IPS-11a (cell line): ENCODE results near the gene SFTPA1.
"Not testable (repeated sequence)": the region's sequence is repeated elsewhere in the genome, so short reads cannot be mapped to it uniquely, and the experiment has no call there.

Source experiments
- H3K4me3 ChIP-seq: one replicate; pipeline ENCODE4 v1.5.1; 2013; ENCODE audit warnings: low read depth, low read length, control low read depth

Gene SFTPA1

DNA sequence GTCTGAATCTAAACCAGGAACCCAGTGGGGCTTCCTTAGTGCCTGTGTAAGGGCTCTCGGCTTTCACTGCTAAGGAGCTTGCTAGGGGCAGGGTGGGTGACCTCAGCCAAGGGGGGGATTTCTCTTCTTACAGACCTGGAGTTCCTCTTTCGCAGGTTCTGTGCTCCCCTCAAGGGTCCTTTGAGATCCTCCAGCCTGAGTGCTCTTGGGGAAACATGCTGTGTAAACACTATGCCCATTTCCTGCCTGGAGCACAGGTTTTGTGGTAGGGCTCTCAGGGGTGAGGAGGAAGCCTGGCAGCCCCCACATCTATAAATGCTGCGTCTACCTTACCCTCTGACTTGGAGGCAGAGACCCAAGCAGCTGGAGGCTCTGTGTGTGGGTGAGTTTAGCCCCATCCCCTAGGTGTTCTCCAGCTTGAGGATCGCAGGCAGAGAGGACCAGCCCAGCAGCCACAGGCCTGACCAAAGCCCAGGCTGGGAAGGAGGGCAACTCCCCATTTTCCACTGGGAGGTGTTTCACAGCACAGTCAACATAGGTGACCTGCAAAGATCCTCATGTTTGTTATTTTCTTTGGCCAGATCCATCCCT is at the start of gene SFTPA1:
Gene SFTPA1, plus strand, starts transcription at position 339 of the 591 bp plus-strand sequence. CDS start 887 bp downstream, outside the sequence.
- no peak within 1 kb of the TSS for H3K4me3 ChIP-seq

DNA sequence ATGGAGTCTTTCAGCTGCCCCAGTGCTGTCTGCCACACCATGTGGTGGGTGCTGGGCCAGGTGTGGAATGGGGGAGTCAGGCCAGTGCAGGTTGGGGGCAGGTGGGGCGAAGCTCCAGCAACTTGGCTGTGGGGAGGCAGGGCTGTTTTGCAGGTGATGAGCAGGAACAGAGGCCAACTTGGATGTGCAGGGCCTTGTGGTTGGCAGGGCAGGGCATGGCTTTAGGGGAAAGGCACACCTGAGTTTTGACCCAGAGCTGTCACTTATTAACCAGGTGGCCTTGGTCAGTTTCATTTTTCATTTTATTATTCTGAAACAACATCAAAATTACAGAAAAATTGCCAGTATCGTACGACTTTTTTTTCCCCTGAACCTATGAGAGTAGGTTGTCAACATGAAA is 49.5 kb upstream of the SFTPA1 start:
- no peak overlapping the region for H3K4me3 ChIP-seq

- H3K4me3 ChIP-seq = no peak overlapping the region
Measured at GRCh38 chr10:79562135-79562756, 48.5 kb upstream of the SFTPA1 start.

DNA sequence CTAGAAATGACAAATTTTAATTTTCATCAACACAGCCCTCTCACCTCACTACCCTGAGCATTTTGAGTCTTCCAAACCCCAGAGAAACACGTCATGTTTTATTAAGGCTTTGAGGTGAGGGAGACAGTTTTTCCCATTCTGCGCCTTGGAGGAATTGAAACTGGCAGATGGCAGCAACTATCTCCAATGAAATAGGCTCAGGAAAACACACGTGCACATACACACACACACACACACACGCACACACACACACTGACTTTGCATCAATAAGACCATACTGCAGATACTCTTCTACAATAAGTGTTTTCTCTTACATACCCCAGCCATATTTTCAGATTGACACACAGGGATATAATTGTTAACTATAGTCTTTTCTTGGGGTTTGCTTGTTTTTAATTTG is 47.3 kb upstream of the SFTPA1 start:
- no peak overlapping the region for H3K4me3 ChIP-seq

DNA sequence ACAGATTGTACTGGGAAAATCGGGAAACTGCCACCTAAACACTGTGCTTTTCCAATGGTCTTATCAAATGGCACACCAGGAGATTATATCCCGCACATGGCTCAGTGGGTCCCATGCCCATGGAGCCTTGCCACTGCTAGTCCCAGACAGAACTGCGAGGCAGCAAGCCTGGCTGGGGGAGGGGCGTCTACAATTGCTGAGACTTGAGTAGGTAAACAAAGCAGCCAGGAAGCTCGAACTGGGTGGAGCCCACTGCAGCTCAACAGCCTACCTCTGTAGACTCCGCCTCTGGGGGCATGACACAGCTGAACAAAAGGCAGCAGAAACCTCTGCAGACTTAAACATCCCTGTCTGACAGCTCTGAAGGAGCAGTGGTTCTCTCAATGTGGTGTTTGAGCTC is 40.1 kb upstream of the SFTPA1 start:
- not testable (repeated sequence) for H3K4me3 ChIP-seq

DNA sequence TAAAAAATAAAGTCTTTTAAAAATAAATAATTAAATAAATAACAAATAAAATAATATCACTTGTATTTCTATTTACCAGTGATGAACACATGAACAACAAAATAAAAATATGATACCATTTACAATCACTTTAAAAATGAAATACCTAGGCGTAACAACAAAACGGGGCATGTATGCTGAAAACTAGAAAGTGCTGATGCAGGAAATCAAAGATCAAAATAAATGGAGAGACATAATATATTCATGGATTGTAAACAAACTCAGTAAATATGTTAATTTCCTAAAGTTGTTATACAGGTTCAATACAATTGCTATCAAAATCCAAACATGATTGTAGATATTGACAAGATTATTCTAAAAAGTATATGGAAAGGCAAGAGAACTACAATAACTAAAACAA is 31.4 kb upstream of the SFTPA1 start:
- H3K4me3 ChIP-seq = no peak overlapping the region

GRCh38 chr10:79581044-79581443 is 29.7 kb upstream of the SFTPA1 start:
- H3K4me3 ChIP-seq = no peak overlapping the region

DNA sequence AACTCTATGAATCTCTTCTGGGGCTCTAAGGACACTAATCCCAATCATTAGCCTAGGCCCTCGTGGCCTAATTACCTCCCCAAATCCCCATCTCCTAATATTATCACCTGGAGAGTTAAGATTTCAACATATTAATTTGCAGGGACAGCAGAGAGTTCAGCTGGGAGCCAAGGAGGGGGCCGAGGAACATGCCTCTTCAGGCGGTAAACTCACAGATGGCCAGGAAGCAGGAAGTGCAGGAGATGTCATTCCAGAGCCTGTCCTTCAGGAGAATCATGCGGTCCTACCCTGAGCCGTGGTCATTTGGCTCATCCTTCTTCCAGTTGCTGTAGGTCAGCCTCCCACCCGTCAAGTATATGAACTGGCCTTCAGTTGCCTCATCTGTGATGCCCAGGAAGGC is 28.6 kb upstream of the SFTPA1 start:
- H3K4me3 ChIP-seq = no peak overlapping the region

- not testable (repeated sequence) for H3K4me3 ChIP-seq
Measured at GRCh38 chr10:79582954-79583353, 27.8 kb upstream of the SFTPA1 start.

DNA sequence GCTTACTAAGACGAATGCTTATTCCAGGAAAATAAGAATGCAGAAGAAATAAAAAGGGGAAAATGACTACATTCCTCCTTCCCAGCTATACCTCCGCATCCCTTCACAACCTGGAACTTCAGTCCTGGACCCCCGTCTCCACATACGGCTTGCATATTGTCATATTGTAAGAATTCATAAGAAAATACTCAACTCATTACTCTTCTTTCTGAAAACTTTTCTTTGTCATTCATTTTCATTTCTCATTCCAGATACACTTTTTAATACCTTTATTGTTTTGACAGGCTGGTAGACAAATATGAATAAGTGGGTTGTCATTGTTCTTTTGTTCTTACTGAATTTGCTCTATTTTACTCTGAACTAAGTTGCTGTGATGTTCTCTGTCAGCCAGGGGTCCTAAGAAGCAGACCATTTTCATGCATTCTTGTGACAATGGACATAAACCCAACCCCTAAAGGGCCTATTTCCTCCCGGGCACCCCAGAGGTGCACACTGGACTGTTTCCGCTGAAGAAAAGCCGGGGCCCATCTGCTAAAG is 27.2 kb upstream of the SFTPA1 start:
- no peak overlapping the region for H3K4me3 ChIP-seq

- no peak overlapping the region for H3K4me3 ChIP-seq
Measured at GRCh38 chr10:79585870-79586527, 24.7 kb upstream of the SFTPA1 start.

- no peak overlapping the region for H3K4me3 ChIP-seq
Measured at GRCh38 chr10:79586933-79587332, 23.8 kb upstream of the SFTPA1 start.

DNA sequence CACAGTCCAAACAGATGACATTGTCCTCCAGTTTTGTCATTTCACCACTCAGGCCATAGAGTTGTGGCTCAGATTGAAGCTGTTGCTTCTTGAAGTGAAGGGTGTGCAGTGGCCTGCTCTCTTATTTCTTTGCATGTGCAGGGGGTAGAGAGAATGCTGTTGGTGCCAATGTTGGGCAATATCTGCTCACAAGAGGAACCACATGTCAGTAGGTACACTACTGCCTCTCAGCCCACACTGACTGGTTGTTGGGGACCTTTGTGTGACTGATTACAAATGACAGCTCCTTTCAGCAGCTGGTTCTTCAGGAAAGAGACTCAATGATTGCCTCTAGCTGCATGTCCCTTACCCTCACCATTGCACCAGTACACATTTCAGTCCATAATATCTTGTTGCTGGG is 21.9 kb upstream of the SFTPA1 start:
- H3K4me3 ChIP-seq = no peak overlapping the region

GRCh38 chr10:79593377-79593776 is 17.4 kb upstream of the SFTPA1 start:
- H3K4me3 ChIP-seq = no peak overlapping the region

GRCh38 chr10:79594565-79594964 is 16.2 kb upstream of the SFTPA1 start:
- not testable (repeated sequence) for H3K4me3 ChIP-seq

GRCh38 chr10:79595510-79595909 is 15.2 kb upstream of the SFTPA1 start:
- H3K4me3 ChIP-seq = no peak overlapping the region

GRCh38 chr10:79599644-79600043 is 11.1 kb upstream of the SFTPA1 start:
- H3K4me3 ChIP-seq = not testable (repeated sequence)

GRCh38 chr10:79601939-79602338 is 8.8 kb upstream of the SFTPA1 start:
- no peak overlapping the region for H3K4me3 ChIP-seq

DNA sequence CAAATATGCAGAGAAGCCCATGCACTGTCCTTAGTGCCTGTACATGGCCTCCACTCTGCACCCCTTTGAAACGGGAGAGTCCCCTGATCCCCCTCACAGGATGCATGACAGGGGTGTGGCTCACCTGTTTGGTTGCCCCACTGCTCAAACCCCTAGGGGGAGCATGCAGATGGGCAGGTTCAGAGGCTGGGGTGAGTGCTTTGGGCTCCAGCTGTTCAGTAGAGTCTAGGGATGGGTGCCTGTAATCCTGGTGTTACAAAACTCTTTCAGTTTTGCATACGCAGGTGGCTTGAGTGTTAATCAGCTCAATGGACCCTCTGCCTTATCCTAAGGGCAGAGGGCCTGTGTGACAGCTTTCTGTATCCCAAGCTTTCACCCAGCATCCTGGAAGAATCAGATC is 7.8 kb upstream of the SFTPA1 start:
- no peak overlapping the region for H3K4me3 ChIP-seq

DNA sequence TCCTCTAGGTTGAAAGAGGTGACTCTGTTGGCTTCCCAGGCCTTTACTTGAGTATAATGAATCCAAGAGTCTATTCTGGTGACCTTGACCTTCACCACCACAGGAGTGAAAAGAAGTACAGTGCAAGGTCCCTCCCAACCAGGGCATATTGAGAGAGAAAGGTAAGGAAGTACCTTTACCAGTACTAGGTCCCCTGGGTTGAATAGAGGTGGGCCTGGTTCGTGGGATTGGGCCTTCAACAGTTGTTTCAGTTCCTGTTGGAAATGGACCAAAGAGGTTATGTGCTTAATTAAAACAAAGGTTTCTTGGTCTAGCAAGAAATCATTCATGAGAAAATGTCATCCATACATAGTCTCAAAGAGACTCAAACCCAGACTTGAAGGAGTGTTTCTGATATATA is 6.4 kb upstream of the SFTPA1 start:
- no peak overlapping the region for H3K4me3 ChIP-seq

DNA sequence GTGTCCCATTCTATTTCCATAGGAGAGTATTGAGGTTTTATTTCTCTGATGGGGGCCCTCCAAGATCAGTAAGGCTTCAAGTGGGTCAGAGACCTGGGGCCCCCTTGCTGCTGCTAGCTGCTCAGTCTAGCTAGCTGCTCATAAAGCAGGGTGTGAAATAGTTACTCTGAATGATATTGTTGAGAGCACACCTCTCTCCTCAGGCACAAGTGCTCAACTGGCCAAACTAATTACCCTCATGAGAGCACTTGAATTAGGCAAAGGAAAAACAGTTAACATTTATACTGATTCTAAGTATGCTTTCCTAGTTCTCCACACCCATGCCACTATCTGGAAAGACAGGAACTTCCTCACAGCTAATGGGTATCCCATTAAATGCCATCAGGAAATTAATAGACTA is 5.4 kb upstream of the SFTPA1 start:
- H3K4me3 ChIP-seq = no peak overlapping the region
